ENCODE results near the gene WASF2.

Gene WASF2

DNA sequence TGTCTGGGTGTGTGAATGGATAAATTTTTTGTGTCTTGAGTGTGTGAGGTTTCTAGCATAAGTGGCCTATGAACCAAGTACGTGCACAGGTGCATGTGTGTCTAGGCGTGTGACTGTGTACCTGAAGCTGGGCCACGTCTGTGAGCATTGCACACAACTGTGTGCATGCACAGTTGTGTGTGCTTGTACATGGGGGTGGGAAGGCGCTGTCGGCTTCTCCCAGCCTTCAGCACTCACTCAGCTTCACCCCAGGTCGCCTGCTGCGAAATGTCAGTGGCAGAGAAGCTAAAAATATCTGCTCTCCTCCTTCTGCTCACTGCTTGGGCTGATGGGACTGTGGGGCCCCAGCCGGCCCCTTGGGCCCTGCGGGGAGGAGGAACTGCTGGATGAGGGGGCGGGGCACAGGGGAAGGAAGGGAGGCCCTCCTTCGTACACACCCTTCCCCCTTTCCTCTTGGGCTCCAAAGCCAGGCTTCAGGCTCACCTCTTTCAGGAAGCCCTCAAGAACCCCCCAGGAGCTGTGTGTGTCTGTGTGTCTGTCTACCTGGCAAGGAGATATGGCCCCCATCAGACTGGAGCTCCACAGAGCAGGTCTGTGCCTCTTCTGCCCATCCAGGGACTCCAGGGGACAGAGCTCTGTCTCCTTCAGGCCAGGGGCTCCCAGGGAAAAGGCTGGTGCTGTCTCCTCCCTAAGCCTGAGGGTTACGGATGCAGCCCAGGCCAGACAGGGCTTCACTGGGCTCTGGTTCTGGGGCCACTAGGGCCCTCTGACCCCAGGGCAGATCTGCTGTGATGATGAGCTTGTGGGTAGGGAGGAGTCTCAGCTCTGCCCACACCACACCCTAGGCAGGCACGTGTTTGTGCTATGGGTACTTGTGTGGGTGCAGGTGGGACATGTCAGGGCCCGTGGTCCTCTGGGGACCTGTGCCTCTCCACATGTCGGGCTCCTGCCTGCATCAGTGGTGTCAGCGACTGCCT, 35.6 kb upstream of the WASF2 start:
- TF ChIP-seq FOXP2 (optimal IDR thresholded peaks at IDR 0.05; ENCODE audit: borderline replicate concordance, extremely low read depth, extremely low read length, insufficient read depth) (peak; percentile 26), POLR2AphosphoS5 (IDR thresholded peaks at IDR 0.05; ENCODE audit: low read depth, low read length) (no peak; the same call in 1 of the 2 replicates)

DNA sequence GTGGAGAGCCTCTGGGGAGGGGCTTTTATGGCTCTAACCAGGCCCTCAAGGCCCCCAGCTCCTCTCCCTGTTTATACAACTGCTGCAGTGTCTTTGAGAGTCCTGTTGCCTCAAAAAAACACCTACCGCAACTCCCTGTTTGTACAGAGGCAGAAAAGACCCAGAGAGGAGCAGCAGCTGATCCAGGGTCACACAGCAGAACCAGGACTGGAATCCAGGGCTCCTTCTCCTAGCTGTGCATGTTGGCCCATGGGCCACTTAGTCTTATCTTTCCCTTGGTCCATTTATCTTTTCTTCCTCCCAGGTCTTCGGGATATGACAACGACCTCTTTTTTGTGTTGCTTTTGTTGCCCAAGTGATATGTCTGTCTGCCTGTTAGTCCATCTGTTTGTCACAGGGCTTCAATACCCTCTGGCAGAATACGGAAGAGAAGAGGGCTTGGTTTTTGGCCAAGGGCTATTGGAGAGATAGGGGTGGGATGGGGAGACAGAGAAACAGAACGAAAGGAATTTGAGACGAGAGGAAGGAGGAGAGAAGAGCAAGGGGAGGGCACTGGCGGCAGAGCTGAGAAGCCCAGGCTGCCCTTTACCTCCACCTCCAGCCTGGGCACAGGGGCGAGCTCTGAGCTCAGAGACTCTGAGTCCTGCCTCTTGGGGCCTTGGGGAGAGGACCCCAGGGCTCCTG, 33.5 kb upstream of the WASF2 start:
- no peak for TF ChIP-seq SIN3A (IDR thresholded peaks at IDR 0.05; ENCODE audit: borderline replicate concordance, insufficient read depth, low read length)
- TF ChIP-seq, protein P1, sequence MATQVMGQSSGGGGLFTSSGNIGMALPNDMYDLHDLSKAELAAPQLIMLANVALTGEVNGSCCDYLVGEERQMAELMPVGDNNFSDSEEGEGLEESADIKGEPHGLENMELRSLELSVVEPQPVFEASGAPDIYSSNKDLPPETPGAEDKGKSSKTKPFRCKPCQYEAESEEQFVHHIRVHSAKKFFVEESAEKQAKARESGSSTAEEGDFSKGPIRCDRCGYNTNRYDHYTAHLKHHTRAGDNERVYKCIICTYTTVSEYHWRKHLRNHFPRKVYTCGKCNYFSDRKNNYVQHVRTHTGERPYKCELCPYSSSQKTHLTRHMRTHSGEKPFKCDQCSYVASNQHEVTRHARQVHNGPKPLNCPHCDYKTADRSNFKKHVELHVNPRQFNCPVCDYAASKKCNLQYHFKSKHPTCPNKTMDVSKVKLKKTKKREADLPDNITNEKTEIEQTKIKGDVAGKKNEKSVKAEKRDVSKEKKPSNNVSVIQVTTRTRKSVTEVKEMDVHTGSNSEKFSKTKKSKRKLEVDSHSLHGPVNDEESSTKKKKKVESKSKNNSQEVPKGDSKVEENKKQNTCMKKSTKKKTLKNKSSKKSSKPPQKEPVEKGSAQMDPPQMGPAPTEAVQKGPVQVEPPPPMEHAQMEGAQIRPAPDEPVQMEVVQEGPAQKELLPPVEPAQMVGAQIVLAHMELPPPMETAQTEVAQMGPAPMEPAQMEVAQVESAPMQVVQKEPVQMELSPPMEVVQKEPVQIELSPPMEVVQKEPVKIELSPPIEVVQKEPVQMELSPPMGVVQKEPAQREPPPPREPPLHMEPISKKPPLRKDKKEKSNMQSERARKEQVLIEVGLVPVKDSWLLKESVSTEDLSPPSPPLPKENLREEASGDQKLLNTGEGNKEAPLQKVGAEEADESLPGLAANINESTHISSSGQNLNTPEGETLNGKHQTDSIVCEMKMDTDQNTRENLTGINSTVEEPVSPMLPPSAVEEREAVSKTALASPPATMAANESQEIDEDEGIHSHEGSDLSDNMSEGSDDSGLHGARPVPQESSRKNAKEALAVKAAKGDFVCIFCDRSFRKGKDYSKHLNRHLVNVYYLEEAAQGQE (IDR thresholded peaks at IDR 0.05; ENCODE audit: insufficient read depth in 1 of 2, low read depth in 2 of 2, low read length in 2 of 2), result no peak
- no peak for TF ChIP-seq FOXP2 (optimal IDR thresholded peaks at IDR 0.05; ENCODE audit: borderline replicate concordance, extremely low read depth, extremely low read length, insufficient read depth)
- TF ChIP-seq POLR2AphosphoS5 (IDR thresholded peaks at IDR 0.05; ENCODE audit: low read depth, low read length), result no peak

DNA sequence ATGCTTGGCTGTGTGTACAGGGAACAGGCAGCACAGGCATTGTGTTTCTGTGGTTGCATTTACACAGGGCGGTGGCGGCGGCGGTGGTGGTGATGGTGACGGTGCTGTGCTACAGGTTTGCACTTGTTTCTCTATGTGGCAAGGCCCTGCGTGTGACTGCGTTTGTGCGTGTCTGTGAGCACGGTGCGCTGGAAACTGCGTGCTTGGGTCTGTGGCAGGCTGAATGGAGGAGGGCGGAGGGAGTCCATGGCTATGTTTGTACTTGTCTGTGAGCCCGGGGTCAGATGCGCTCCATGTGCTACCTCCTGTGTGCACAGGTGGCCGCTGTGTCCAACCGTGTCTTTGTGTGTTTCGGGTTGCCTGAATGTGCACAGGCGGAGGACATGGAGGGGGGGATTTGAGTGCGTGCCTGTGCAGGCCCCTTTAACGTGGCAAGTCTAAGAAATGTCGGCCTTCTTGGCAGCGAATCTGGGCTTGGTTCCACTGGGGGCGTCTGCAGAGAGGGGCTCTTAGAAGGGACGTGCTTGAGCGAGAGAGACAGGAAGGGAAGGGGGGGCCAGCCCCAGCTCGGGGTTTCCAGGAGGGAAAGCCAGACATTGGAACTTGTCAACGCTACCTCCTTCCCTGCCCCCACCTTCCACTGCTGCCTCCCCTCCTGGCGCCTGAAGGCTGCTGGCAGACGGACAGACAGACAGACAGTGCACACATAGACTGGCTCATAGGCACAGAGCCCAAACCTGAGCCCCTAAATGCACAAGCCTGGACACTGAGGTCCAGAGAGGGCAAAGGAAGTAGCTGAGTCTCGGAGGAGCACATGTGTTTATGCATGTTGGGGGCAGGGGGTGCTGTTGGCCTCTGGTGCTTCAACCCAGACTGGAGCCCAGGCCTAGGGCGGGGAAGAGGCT, 32.7 kb upstream of the WASF2 start:
- TF ChIP-seq, protein P1 (IDR thresholded peaks at IDR 0.05; ENCODE audit: insufficient read depth in 1 of 2, low read depth in 2 of 2, low read length in 2 of 2), result no peak
- TF ChIP-seq SIN3A (IDR thresholded peaks at IDR 0.05; ENCODE audit: borderline replicate concordance, insufficient read depth, low read length) (no peak), FOXP2 (optimal IDR thresholded peaks at IDR 0.05; ENCODE audit: borderline replicate concordance, extremely low read depth, extremely low read length, insufficient read depth) (peak; percentile 26), POLR2AphosphoS5 (IDR thresholded peaks at IDR 0.05; ENCODE audit: low read depth, low read length) (no peak), TAF1 (IDR thresholded peaks at IDR 0.05; ENCODE audit: borderline replicate concordance, insufficient read depth, low read length) (no peak)

DNA sequence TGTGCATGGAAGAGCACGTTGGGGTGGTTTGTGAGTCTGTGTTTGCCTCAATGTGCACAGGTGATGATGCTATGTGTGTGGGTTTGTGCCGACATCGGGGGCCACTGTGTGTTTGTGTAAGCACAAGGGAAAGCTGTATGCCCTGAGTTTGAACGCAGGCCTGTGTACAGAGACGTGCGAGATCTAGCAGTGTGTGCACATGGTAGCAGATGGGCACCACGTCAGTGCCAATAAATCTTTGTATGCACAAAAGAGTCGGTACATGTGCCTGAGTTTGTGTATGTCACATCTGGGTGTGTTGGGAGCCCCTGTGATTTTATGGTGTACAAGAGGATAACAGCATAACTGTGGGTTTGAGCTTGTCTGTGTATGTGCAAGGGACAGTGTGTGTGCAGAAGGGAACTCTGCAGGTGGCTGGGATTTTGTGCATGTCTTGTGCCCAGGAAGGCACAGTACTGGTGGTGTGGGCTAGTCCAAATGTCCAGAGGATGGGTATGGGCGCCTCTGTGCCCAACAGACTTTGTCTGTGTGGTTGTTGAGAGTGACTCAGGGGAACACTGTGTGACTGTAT, 32.0 kb upstream of the WASF2 start:
- TF ChIP-seq FOXP2 (optimal IDR thresholded peaks at IDR 0.05; ENCODE audit: borderline replicate concordance, extremely low read depth, extremely low read length, insufficient read depth), result no peak

DNA sequence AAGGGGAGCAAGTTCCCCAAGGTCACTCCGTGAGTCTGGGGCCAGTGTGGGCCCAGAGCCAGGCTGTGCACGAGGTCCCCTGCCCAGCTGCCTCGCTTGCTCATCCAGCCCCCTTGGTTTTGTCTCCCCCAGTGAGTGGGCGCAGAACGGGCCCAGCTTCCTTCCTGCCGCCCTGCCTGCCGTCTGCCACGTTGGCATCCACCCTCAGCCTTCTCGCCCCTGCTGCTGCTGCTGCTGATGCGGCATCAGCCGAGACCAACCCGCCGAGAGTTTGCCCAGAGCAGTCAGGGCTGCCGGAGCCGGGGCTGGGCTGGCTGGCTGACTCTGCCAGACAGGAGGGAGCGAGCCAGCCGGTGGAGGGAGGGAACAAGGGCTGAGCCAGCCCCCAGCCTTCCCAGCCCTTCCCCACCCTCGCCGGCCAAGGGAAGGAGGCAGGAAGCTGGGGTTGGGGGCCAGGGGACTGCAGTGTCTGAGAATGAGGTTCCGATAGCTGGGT, 31.4 kb upstream of the WASF2 start:
- no peak for TF ChIP-seq POLR2AphosphoS5 (IDR thresholded peaks at IDR 0.05; ENCODE audit: low read depth, low read length)

DNA sequence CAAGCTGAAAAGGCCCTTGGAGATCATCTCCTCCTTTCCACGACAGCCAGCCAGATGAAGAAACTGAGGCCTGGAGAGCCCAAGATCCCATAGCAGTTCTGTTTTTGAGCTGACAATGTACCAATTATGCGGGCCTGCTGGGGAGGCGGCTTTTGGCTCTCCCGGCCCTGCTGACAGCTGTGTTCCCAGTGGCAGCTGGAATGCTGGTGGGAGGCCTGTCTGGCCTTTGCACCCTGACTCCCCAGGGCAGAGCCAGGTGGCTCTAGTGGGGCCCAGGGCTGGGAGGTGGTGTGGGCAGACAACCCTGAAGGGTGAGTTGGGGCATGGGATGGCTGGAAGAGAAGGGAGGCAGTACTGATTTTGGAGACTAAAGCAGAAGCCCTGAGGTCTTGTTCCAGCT, 30.7 kb upstream of the WASF2 start:
- TF ChIP-seq TAF1 (IDR thresholded peaks at IDR 0.05; ENCODE audit: borderline replicate concordance, insufficient read depth, low read length) (no peak), POLR2AphosphoS5 (IDR thresholded peaks at IDR 0.05; ENCODE audit: low read depth, low read length) (no peak), SIN3A (IDR thresholded peaks at IDR 0.05; ENCODE audit: borderline replicate concordance, insufficient read depth, low read length) (no peak), FOXP2 (optimal IDR thresholded peaks at IDR 0.05; ENCODE audit: borderline replicate concordance, extremely low read depth, extremely low read length, insufficient read depth) (no peak)
- TF ChIP-seq, protein P1 (IDR thresholded peaks at IDR 0.05; ENCODE audit: insufficient read depth in 1 of 2, low read depth in 2 of 2, low read length in 2 of 2), result no peak

All from PFSK-1 (cell line).